Endothelial cell of umbilical vein (primary cell): Measurements from ENCODE around the gene RABL6. TPM values are rescaled to one million over a fixed set of nuclear protein-coding genes. Genes with fewer than 3 reads are reported as not detected.

ENCODE experiments used
- BruUV-seq: library from RNA; stranded (reverse); fragments of 400-500 nt; replicated peaks from 2 replicates; lab custom pipeline; 2021; lab: Mats Ljungman, UMichigan
- CTCF ChIA-PET: fragments of 300-600, 350-600 bp; sonication (Branson Sonifier 250); formaldehyde crosslinking; loops from one replicate; lab custom pipeline; 2021; ENCODE audit warnings: antibody characterized with exemption, inconsistent platforms; lab: Charles Lee
- POLR2A ChIA-PET: fragments of 300-600, 350-600 bp; sonication (Branson Sonifier 250); formaldehyde crosslinking; loops from one replicate; lab custom pipeline; 2021; ENCODE audit warnings: antibody characterized with exemption, inconsistent platforms; lab: Charles Lee
- DNase-seq: peaks from one replicate; pipeline ENCODE4 v3.0.0-alpha.2; 2011; ENCODE audit warnings: low read depth, low spot score
- FAIRE-seq: peaks from 2 replicates; lab custom pipeline; 2011; peaks lifted over from hg19 to GRCh38; lab: Jason Lieb, UNC
- H2AFZ ChIP-seq: 2 replicates; pipeline ENCODE4 v1.6.0; 2012; ENCODE audit warnings: low read depth, low read length, control low read depth, inconsistent platforms
- H3K27ac ChIP-seq: 2 replicates; pipeline ENCODE4 v1.5.1; 2011; ENCODE audit warnings: low read depth, mild to moderate bottlenecking, control low read depth, low read length, moderate library complexity; ENCODE audit not compliant: insufficient read depth
- H3K27me3 ChIP-seq, 2 experiments: 2 replicates each; pipeline versions ENCODE4 v1.6.0 to v1.6.1; 2011; ENCODE audit warnings: low read length in 2 of 2, mixed read lengths in 1 of 2; ENCODE audit not compliant: control insufficient read depth in 2 of 2, insufficient read depth in 2 of 2
- H3K36me3 ChIP-seq, 2 experiments: 2 replicates in 1 of 2; 3 replicates in 1 of 2; pipeline ENCODE4 v1.5.1; 2011; ENCODE audit warnings: low read length in 2 of 2, mild to moderate bottlenecking in 1 of 2, moderate library complexity in 1 of 2; ENCODE audit not compliant: control insufficient read depth in 2 of 2, insufficient read depth in 2 of 2; ENCODE audit errors: extremely low read depth in 1 of 2
- H3K4me1 ChIP-seq: 3 replicates; pipeline ENCODE4 v1.5.1; 2011; ENCODE audit warnings: mild to moderate bottlenecking, low read length; ENCODE audit not compliant: control insufficient read depth, insufficient read depth; ENCODE audit errors: extremely low read depth
- H3K4me2 ChIP-seq: 2 replicates; pipeline ENCODE4 v1.6.1; 2011; ENCODE audit warnings: low read length, control low read depth, mixed read lengths; ENCODE audit not compliant: insufficient read depth
- H3K4me3 ChIP-seq, 3 experiments: fragments of 200-600 bp in 1 of 3; sonication (generic), shearing (Covaris generic) in 1 of 3; replicated peaks in 1 of 3; 2 replicates each; pipeline ENCODE4 v1.5.1; 2011 to 2016; ENCODE audit warnings: control low read depth in 3 of 3, low read length in 3 of 3, mild to moderate bottlenecking in 2 of 3, inconsistent platforms in 1 of 3, low read depth in 1 of 3, moderate library complexity in 1 of 3; ENCODE audit not compliant: insufficient read depth in 1 of 3
- H3K79me2 ChIP-seq: 2 replicates; pipeline ENCODE4 v1.6.0; 2012; ENCODE audit warnings: low read length, inconsistent platforms; ENCODE audit not compliant: control insufficient read depth, insufficient read depth
- H3K9ac ChIP-seq: replicated peaks from 2 replicates; pipeline ENCODE3; 2011; ENCODE audit warnings: low read length, control low read depth; ENCODE audit not compliant: insufficient read depth; ENCODE audit errors: extremely low read depth
- H3K9me1 ChIP-seq: replicated peaks from 3 replicates; pipeline ENCODE4 v1.6.0; 2011; ENCODE audit warnings: mild to moderate bottlenecking, low read length; ENCODE audit not compliant: control insufficient read depth, insufficient read depth; ENCODE audit errors: extremely low read depth
- H3K9me3 ChIP-seq: replicated peaks from 2 replicates; pipeline ENCODE4 v1.5.1; 2012; ENCODE audit warnings: low read length, inconsistent platforms; ENCODE audit not compliant: control insufficient read depth, insufficient read depth
- H4K20me1 ChIP-seq: replicated peaks from 2 replicates; pipeline ENCODE3; 2011; ENCODE audit warnings: mild to moderate bottlenecking, low read length; ENCODE audit not compliant: control insufficient read depth, insufficient read depth; ENCODE audit errors: extremely low read depth
- CTCF ChIP-seq, 2 donors: IDR thresholded peaks; 1 replicate in 1 of 2; 2 replicates in 1 of 2; pipeline ENCODE4 v1.5.1; 2011; ENCODE audit warnings: low read length in 2 of 2, mild to moderate bottlenecking in 2 of 2, moderate library complexity in 2 of 2, control low read depth in 1 of 2, inconsistent platforms in 1 of 2, low read depth in 1 of 2; ENCODE audit not compliant: insufficient read depth in 1 of 2; ENCODE audit errors: extremely low read depth in 1 of 2
- EZH2 ChIP-seq: IDR thresholded peaks from 2 replicates; pipeline ENCODE4 v1.6.1; 2012; ENCODE audit warnings: borderline replicate concordance, low read depth, mild to moderate bottlenecking, moderate library complexity, low read length, inconsistent platforms; ENCODE audit not compliant: severe bottlenecking
- FOS ChIP-seq: IDR thresholded peaks from 2 replicates; pipeline ENCODE4 v1.6.1; 2011; ENCODE audit warnings: mild to moderate bottlenecking, low read length, moderate library complexity, borderline replicate concordance; ENCODE audit not compliant: insufficient read depth
- GATA2 ChIP-seq: IDR thresholded peaks from 2 replicates; pipeline ENCODE4 v1.7.0; 2011; ENCODE audit warnings: low read depth, mild to moderate bottlenecking, moderate library complexity, mixed read lengths, low read length; ENCODE audit not compliant: insufficient read length, insufficient read depth
- JUN ChIP-seq: IDR thresholded peaks from 2 replicates; pipeline ENCODE4 v1.6.1; 2011; ENCODE audit warnings: borderline replicate concordance, low read depth; ENCODE audit not compliant: insufficient read length, insufficient read depth
- MYC ChIP-seq: IDR thresholded peaks from one replicate; pipeline ENCODE4 v1.6.1; 2011; ENCODE audit warnings: mild to moderate bottlenecking, low read depth, low read length
- POLR2A ChIP-seq: IDR thresholded peaks from 2 replicates; pipeline ENCODE4 v1.6.1; 2012; ENCODE audit warnings: low read depth, mild to moderate bottlenecking, control low read depth, low read length
- POLR2AphosphoS5 ChIP-seq: IDR thresholded peaks from 2 replicates; pipeline ENCODE4 v1.6.1; 2012; ENCODE audit warnings: low read depth, mild to moderate bottlenecking, control low read depth, low read length, moderate library complexity; ENCODE audit not compliant: insufficient read depth
- dilution Hi-C: fragments of 300-500 bp; cut with MboI; formaldehyde crosslinking; loops from one replicate; pipeline ENCODE4 v1.15.0; 2019; ENCODE audit warnings: low sequenced_read_pairs; ENCODE audit not compliant: extremely low pct_ligation_motif_present
- intact Hi-C: fragments of 100-400 bp; cut with micrococcal nuclease; formaldehyde crosslinking; loops from one replicate; pipeline ENCODE4 v1.10.0; 2022
- polyA plus RNA-seq, 4 experiments: library from polyadenylated mRNA; depleted of rRNA in 3 of 4; stranded (reverse) in 3 of 4; unstranded in 1 of 4; fragments of >200 nt; gene quantifications; 2 replicates each; pipeline versions ENCODE4 v1.2.1 to v1.2.3, GENCODE V29; 2011 to 2012; ENCODE audit warnings: missing spikeins in 1 of 4
- total RNA-seq: library from RNA; stranded (reverse); gene quantifications from 2 replicates; pipeline ENCODE4 v1.2.3, GENCODE V29; 2021
- TF ChIP-seq, protein P1 (sequence below): IDR thresholded peaks from 2 replicates; pipeline ENCODE4 v1.6.1; 2011; ENCODE audit not compliant: insufficient read depth, insufficient read length

The RABL6 gene
- total and polyA plus RNA-seq, 2 donors (not counting 3 experiments of a cell fraction or from before 2014, with no cell fraction given) = 60.8 to 112 TPM

GRCh38 chr9:136831002-136831719 lies 23.4 kb downstream of the RABL6 start:
- Histone ChIP-seq H4K20me1 (no peaks in the 10 kb centered on the region), H3K79me2 (no peaks in the 10 kb centered on the region), H3K4me2 (no peak overlapping the region), H3K27me3 (no peaks in the 10 kb centered on the region), H3K9me1 (no peaks in the 10 kb centered on the region), H3K36me3 (peaks cover 11 to 34% of the 10 kb centered on the region in 2 experiments), H3K27ac (no peak overlapping the region), H3K9me3 (no peaks in the 10 kb centered on the region), H3K4me3 (no peak overlapping the region), H2AFZ (no peak overlapping the region), H3K4me1 (no peaks in the 10 kb centered on the region), H3K9ac (no peak overlapping the region)
- BruUV-seq = no TSS peak
- dilution Hi-C loops (no loop called here), intact Hi-C loops (no loop called here)
- CTCF ChIA-PET = interaction anchor here (2.8 kb wide), 1 partner anchor 11 kb away, joined by 11 read pairs; the partner anchor contains the start of gene AJM1
- TF ChIP-seq EZH2 = no peak
- TF ChIP-seq POLR2AphosphoS5 = no peak
- no peak for TF ChIP-seq GATA2
- TF ChIP-seq, protein P1, sequence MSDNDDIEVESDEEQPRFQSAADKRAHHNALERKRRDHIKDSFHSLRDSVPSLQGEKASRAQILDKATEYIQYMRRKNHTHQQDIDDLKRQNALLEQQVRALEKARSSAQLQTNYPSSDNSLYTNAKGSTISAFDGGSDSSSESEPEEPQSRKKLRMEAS = no peak
- no peak for TF ChIP-seq MYC
- TF ChIP-seq FOS = no peak
- no peak for TF ChIP-seq CTCF (IDR thresholded peaks at IDR 0.05; ENCODE audit: extremely low read depth in 1 of 2, insufficient read depth in 1 of 2, low read depth in 1 of 2, low read length in 2 of 2)
- no peak for TF ChIP-seq JUN
- no peak for TF ChIP-seq POLR2A
- DNase-seq = no peak
- no peak for FAIRE-seq
- POLR2A ChIA-PET = no interaction called here
